OCI-LY1 (cell line): ENCODE results near the gene EP300.

Source experiments
- H2AFZ ChIP-seq: fragments of 200-600 bp; sonication (generic), shearing (Covaris generic); 2 replicates; pipeline ENCODE4 v1.6.0; 2014; ENCODE audit warnings: antibody characterized with exemption, mild to moderate bottlenecking, low read length
- H3F3A ChIP-seq: fragments of 200-600 bp; sonication (generic), shearing (Covaris generic); 2 replicates; pipeline ENCODE4 v1.6.0; 2014; ENCODE audit warnings: mild to moderate bottlenecking, antibody characterized with exemption, low read length, moderate library complexity; ENCODE audit not compliant: insufficient read depth
- H3K27ac ChIP-seq: fragments of 200-600 bp; sonication (generic); 2 replicates; pipeline ENCODE4 v1.5.1; 2014; ENCODE audit warnings: low read length, mixed run types, mild to moderate bottlenecking, low read depth; ENCODE audit not compliant: poor library complexity, severe bottlenecking
- H3K27me3 ChIP-seq: fragments of 200-600 bp; sonication (generic); 2 replicates; pipeline ENCODE4 v1.6.0; 2014; ENCODE audit warnings: antibody characterized with exemption, mild to moderate bottlenecking, low read length, moderate library complexity; ENCODE audit not compliant: insufficient read depth
- H3K36me3 ChIP-seq: fragments of 200-600 bp; sonication (generic); 2 replicates; pipeline ENCODE4 v1.6.1; 2014; ENCODE audit warnings: mild to moderate bottlenecking, antibody characterized with exemption, low read length, moderate library complexity, mixed read lengths; ENCODE audit not compliant: insufficient read depth
- H3K4me1 ChIP-seq: fragments of 200-600 bp; sonication (generic); 2 replicates; pipeline ENCODE4 v1.5.1; 2014; ENCODE audit warnings: mild to moderate bottlenecking, low read length, moderate library complexity; ENCODE audit not compliant: insufficient read depth, severe bottlenecking
- H3K4me2 ChIP-seq: fragments of 200-600 bp; sonication (generic), shearing (Covaris generic); 2 replicates; pipeline ENCODE4 v1.6.1; 2014; ENCODE audit warnings: low read length
- H3K4me3 ChIP-seq: fragments of 200-600 bp; sonication (generic); 2 replicates; pipeline ENCODE4 v1.5.1; 2014; ENCODE audit warnings: low read length, low read depth, mild to moderate bottlenecking, mixed read lengths; ENCODE audit not compliant: poor library complexity, severe bottlenecking
- H3K79me2 ChIP-seq: fragments of 200-600 bp; shearing (Covaris generic); 2 replicates; pipeline ENCODE4 v1.6.1; 2016; ENCODE audit warnings: mixed run types, low read length, mixed read lengths; ENCODE audit not compliant: insufficient read depth
- H3K9ac ChIP-seq: fragments of 200-600 bp; sonication (generic), shearing (Covaris generic); 2 replicates; pipeline ENCODE4 v1.6.1; 2014; ENCODE audit warnings: mild to moderate bottlenecking, low read length, mixed read lengths
- H3K9me2 ChIP-seq: fragments of 200-600 bp; sonication (generic), shearing (Covaris generic); 2 replicates; pipeline ENCODE4 v1.6.1; 2014; ENCODE audit warnings: low read depth, mild to moderate bottlenecking, low read length, mixed read lengths
- H3K9me3 ChIP-seq: fragments of 200-600 bp; shearing (Covaris generic); 2 replicates; pipeline ENCODE4 v1.6.1; 2014; ENCODE audit warnings: low read length, mixed read lengths
- H4K20me1 ChIP-seq: fragments of 200-600 bp; sonication (generic), shearing (Covaris generic); 2 replicates; pipeline ENCODE4 v1.6.0; 2016; ENCODE audit warnings: mild to moderate bottlenecking, low read length; ENCODE audit not compliant: insufficient read depth
- CTCF ChIP-seq: fragments of 200-600 bp; sonication (generic), shearing (Covaris generic); IDR thresholded peaks from 2 replicates; pipeline ENCODE4 v1.5.1; 2017; ENCODE audit warnings: mild to moderate bottlenecking, antibody characterized with exemption, low read length, moderate library complexity, mixed read lengths
- EZH2 ChIP-seq: fragments of 200-600 bp; sonication (generic), shearing (Covaris generic); IDR thresholded peaks from 2 replicates; pipeline ENCODE4 v1.8.0; 2017; ENCODE audit warnings: borderline replicate concordance, mixed run types, mild to moderate bottlenecking, antibody characterized with exemption, low read length, moderate library complexity, mixed read lengths

EP300 gene

GRCh38 chr22:41204066-41204465 lies 111.7 kb downstream of the EP300 start:
- H3K79me2 ChIP-seq: peaks cover 5% of the 10 kb centered on the region
- no peaks in the 10 kb centered on the region for H3K9me3 ChIP-seq
- no peak overlapping the region for H3K4me2 ChIP-seq
- TF ChIP-seq CTCF (no peak), EZH2 (no peak)
- H3K4me1 ChIP-seq: peaks cover 14% of the 10 kb centered on the region
- H3K27ac ChIP-seq: no peak overlapping the region
- H3K36me3 ChIP-seq: no peaks in the 10 kb centered on the region; the same call in 1 of the 2 replicates
- H3K9ac ChIP-seq: no peak overlapping the region
- H3K4me3 ChIP-seq: no peak overlapping the region
- no peaks in the 10 kb centered on the region for H4K20me1 ChIP-seq
- no peaks in the 10 kb centered on the region for H3K9me2 ChIP-seq
- no peaks in the 10 kb centered on the region for H3F3A ChIP-seq
- no peaks in the 10 kb centered on the region for H3K27me3 ChIP-seq
- no peak overlapping the region for H2AFZ ChIP-seq

GRCh38 chr22:41204992-41205900 lies 112.9 kb downstream of the EP300 start, which contains the start of gene L3MBTL2:
Gene L3MBTL2, plus strand, starts transcription at chr22:41205312. Its CDS starts 51 bp downstream, at chr22:41205363.
- Histone ChIP-seq H3K79me2 (peaks cover 5% of the 10 kb centered on the region), H3K4me1 (peaks cover 14% of the 10 kb centered on the region), H2AFZ (no peak within 1 kb of the TSS), H3K9me3 (no peaks in the 10 kb centered on the region), H3K27me3 (no peaks in the 10 kb centered on the region), H3K9me2 (no peaks in the 10 kb centered on the region), H3F3A (no peaks in the 10 kb centered on the region), H3K27ac (peak within 1 kb of the TSS; percentile 67), H4K20me1 (no peaks in the 10 kb centered on the region), H3K4me3 (peak within 1 kb of the TSS; percentile 97), H3K4me2 (peak within 1 kb of the TSS; percentile 95), H3K9ac (peak within 1 kb of the TSS; percentile 97), H3K36me3 (peaks cover 9% of the 10 kb centered on the region)
- TF ChIP-seq EZH2 (no peak), CTCF (no peak)

- H3K4me1 ChIP-seq: peaks cover 14% of the 10 kb centered on the region
- peaks cover 17% of the 10 kb centered on the region for H3K36me3 ChIP-seq
- peak overlapping the region; percentile 97 for H3K4me3 ChIP-seq
- TF ChIP-seq EZH2 (no peak), CTCF (no peak)
- no peaks in the 10 kb centered on the region for H3K9me2 ChIP-seq
- peaks cover 5% of the 10 kb centered on the region for H3K79me2 ChIP-seq
- H3F3A ChIP-seq: no peaks in the 10 kb centered on the region
- no peak overlapping the region for H2AFZ ChIP-seq
- no peaks in the 10 kb centered on the region for H3K9me3 ChIP-seq
- H3K4me2 ChIP-seq: no peak overlapping the region
- no peak overlapping the region for H3K9ac ChIP-seq
- no peaks in the 10 kb centered on the region for H3K27me3 ChIP-seq
- no peaks in the 10 kb centered on the region for H4K20me1 ChIP-seq
- no peak overlapping the region for H3K27ac ChIP-seq
These were observed 114.3 kb downstream of the EP300 start for GRCh38 chr22:41206719-41207118.
